Nephron (organoid): Measurements from ENCODE around the gene FLVCR2.

Source experiments
- H3K27ac Mint-ChIP-seq, 3 experiments: 2 replicates each; pipeline ENCODE4 v1.8.0; 2020; ENCODE audit warnings: mixed read lengths in 3 of 3, mild to moderate bottlenecking in 2 of 3, moderate library complexity in 1 of 3
- H3K27me3 Mint-ChIP-seq: 2 replicates; pipeline ENCODE4 v1.8.0; 2021; ENCODE audit warnings: low read depth, mild to moderate bottlenecking, moderate library complexity, mixed read lengths
- H3K36me3 Mint-ChIP-seq: 2 replicates; pipeline ENCODE4 v1.8.0; 2020; ENCODE audit warnings: low read depth, mixed read lengths
- H3K4me1 Mint-ChIP-seq: 2 replicates; pipeline ENCODE4 v1.8.0; 2020; ENCODE audit warnings: mixed read lengths
- H3K4me3 Mint-ChIP-seq, 3 experiments: 2 replicates each; pipeline ENCODE4 v1.8.0; 2020; ENCODE audit warnings: mild to moderate bottlenecking in 3 of 3, mixed read lengths in 3 of 3, moderate library complexity in 2 of 3
- H3K9me3 Mint-ChIP-seq: 2 replicates; pipeline ENCODE4 v1.8.0; 2020; ENCODE audit warnings: mixed read lengths
- CTCF ChIP-seq, 3 experiments: fragments of 200-600 bp; sonication (generic); IDR thresholded peaks; one replicate each; pipeline ENCODE4 v1.5.0; 2021; ENCODE audit warnings: antibody characterized with exemption in 3 of 3; ENCODE audit not compliant: unreplicated experiment in 3 of 3

Gene FLVCR2

GRCh38 chr14:75631453-75631831 lies 53.0 kb downstream of the FLVCR2 start:
- Mint-ChIP-seq H3K9me3 (no peaks in the 10 kb centered on the region), H3K4me1 (peaks cover 16% of the 10 kb centered on the region), H3K36me3 (no peaks in the 10 kb centered on the region), H3K27ac (peak overlapping the region; percentile 53 to 91 (median 85)), H3K27me3 (peaks cover 8% of the 10 kb centered on the region), H3K4me3 (no peak overlapping the region)
- no peak for TF ChIP-seq CTCF (IDR thresholded peaks at IDR 0.05; ENCODE audit: unreplicated experiment in 3 of 3)

GRCh38 chr14:75634848-75635247 lies 56.4 kb downstream of the FLVCR2 start:
- H3K36me3 Mint-ChIP-seq: no peaks in the 10 kb centered on the region
- H3K4me3 Mint-ChIP-seq: no peak overlapping the region
- H3K9me3 Mint-ChIP-seq: no peaks in the 10 kb centered on the region
- TF ChIP-seq CTCF (IDR thresholded peaks at IDR 0.05; ENCODE audit: unreplicated experiment in 3 of 3): no peak
- peaks cover 20% of the 10 kb centered on the region for H3K4me1 Mint-ChIP-seq
- H3K27ac Mint-ChIP-seq: no peak overlapping the region
- peaks cover 9% of the 10 kb centered on the region for H3K27me3 Mint-ChIP-seq

GRCh38 chr14:75636100-75636692 lies 57.8 kb downstream of the FLVCR2 start:
- H3K27ac Mint-ChIP-seq: no peak overlapping the region
- H3K9me3 Mint-ChIP-seq: no peaks in the 10 kb centered on the region
- no peak overlapping the region for H3K4me3 Mint-ChIP-seq
- peaks cover 2% of the 10 kb centered on the region for H3K36me3 Mint-ChIP-seq
- peaks cover 9% of the 10 kb centered on the region for H3K27me3 Mint-ChIP-seq
- H3K4me1 Mint-ChIP-seq: peaks cover 14% of the 10 kb centered on the region
- TF ChIP-seq CTCF (IDR thresholded peaks at IDR 0.05; ENCODE audit: unreplicated experiment in 3 of 3): no peak

- H3K27me3 Mint-ChIP-seq: peaks cover 5% of the 10 kb centered on the region
- peaks cover 19% of the 10 kb centered on the region for H3K4me1 Mint-ChIP-seq
- H3K36me3 Mint-ChIP-seq: peaks cover 9% of the 10 kb centered on the region
- no peak overlapping the region for H3K27ac Mint-ChIP-seq
- no peak overlapping the region for H3K4me3 Mint-ChIP-seq
- TF ChIP-seq CTCF (IDR thresholded peaks at IDR 0.05; ENCODE audit: unreplicated experiment in 3 of 3): no peak
- no peaks in the 10 kb centered on the region for H3K9me3 Mint-ChIP-seq
Measured at GRCh38 chr14:75640876-75641275, 62.5 kb downstream of the FLVCR2 start.

- Mint-ChIP-seq H3K9me3 (no peaks in the 10 kb centered on the region), H3K36me3 (peaks cover 16% of the 10 kb centered on the region), H3K27me3 (no peaks in the 10 kb centered on the region), H3K4me1 (peaks cover 33% of the 10 kb centered on the region), H3K27ac (no peak overlapping the region), H3K4me3 (no peak overlapping the region)
- no peak for TF ChIP-seq CTCF (IDR thresholded peaks at IDR 0.05; ENCODE audit: unreplicated experiment in 3 of 3)
Measured at GRCh38 chr14:75643985-75644384, 65.6 kb downstream of the FLVCR2 start.

GRCh38 chr14:75645056-75645455 lies 66.6 kb downstream of the FLVCR2 start:
- Mint-ChIP-seq H3K27ac (peak overlapping the region; percentile 9 to 45 (median 37)), H3K9me3 (no peaks in the 10 kb centered on the region), H3K36me3 (peaks cover 26% of the 10 kb centered on the region), H3K27me3 (no peaks in the 10 kb centered on the region), H3K4me1 (peaks cover 42% of the 10 kb centered on the region), H3K4me3 (no peak overlapping the region)
- TF ChIP-seq CTCF (IDR thresholded peaks at IDR 0.05; ENCODE audit: unreplicated experiment in 3 of 3): no peak
